Fibroblast of lung (primary cell): ENCODE measurements around the gene GDF11. TPM values are rescaled to one million over a fixed set of nuclear protein-coding genes. Genes with fewer than 3 reads are reported as not detected.

ENCODE experiments used
- DNase-seq, 2 donors: peaks; one replicate each; pipeline versions ENCODE4 v3.0.0 to v3.0.0-alpha.2; 2010; ENCODE audit warnings: low read depth in 2 of 2
- H2AFZ ChIP-seq: 2 replicates; pipeline ENCODE4 v1.5.1; 2012; ENCODE audit warnings: low read length, control low read depth, inconsistent platforms
- H3K27ac ChIP-seq: 2 replicates; pipeline ENCODE4 v1.5.1; 2011; ENCODE audit warnings: low read length, control low read depth; ENCODE audit not compliant: insufficient read depth
- H3K27me3 ChIP-seq: 2 replicates; pipeline ENCODE4 v1.5.1; 2011; ENCODE audit warnings: mild to moderate bottlenecking, low read length; ENCODE audit not compliant: control insufficient read depth, insufficient read depth
- H3K36me3 ChIP-seq: 2 replicates; pipeline ENCODE4 v1.5.1; 2011; ENCODE audit warnings: low read length; ENCODE audit not compliant: control insufficient read depth, insufficient read depth
- H3K4me1 ChIP-seq: 2 replicates; pipeline ENCODE4 v1.5.1; 2011; ENCODE audit warnings: low read length; ENCODE audit not compliant: control insufficient read depth, insufficient read depth; ENCODE audit errors: extremely low read depth
- H3K4me2 ChIP-seq: 2 replicates; pipeline ENCODE4 v1.5.1; 2011; ENCODE audit warnings: low read length, control low read depth; ENCODE audit not compliant: insufficient read depth; ENCODE audit errors: extremely low read depth
- H3K4me3 ChIP-seq, 4 experiments: fragments of 200-600 bp in 1 of 4; sonication (generic) in 1 of 4; replicated peaks in 1 of 4; 2 replicates each; pipeline ENCODE4 v1.5.1; 2011 to 2016; ENCODE audit warnings: low read length in 4 of 4, low read depth in 3 of 4, mild to moderate bottlenecking in 3 of 4, control low read depth in 2 of 4, inconsistent platforms in 1 of 4, mixed read lengths in 1 of 4; ENCODE audit not compliant: insufficient read depth in 1 of 4; ENCODE audit errors: control extremely low read depth in 1 of 4
- H3K79me2 ChIP-seq: 2 replicates; pipeline ENCODE4 v1.5.1; 2012; ENCODE audit warnings: mild to moderate bottlenecking, low read length, inconsistent platforms; ENCODE audit not compliant: control insufficient read depth, insufficient read depth
- H3K9ac ChIP-seq: 2 replicates; pipeline ENCODE4 v1.5.1; 2011; ENCODE audit warnings: mild to moderate bottlenecking, low read length, control low read depth; ENCODE audit not compliant: insufficient read depth
- H3K9me3 ChIP-seq: 2 replicates; pipeline ENCODE4 v1.5.1; 2012; ENCODE audit warnings: low read depth, low read length; ENCODE audit not compliant: control insufficient read depth, insufficient read depth
- H4K20me1 ChIP-seq: 2 replicates; pipeline ENCODE4 v1.5.1; 2011; ENCODE audit warnings: low read length; ENCODE audit not compliant: control insufficient read depth, insufficient read depth; ENCODE audit errors: extremely low read depth
- CTCF ChIP-seq, 2 donors: IDR thresholded peaks in 1 of 2; conservative IDR thresholded peaks in 1 of 2; 1 replicate in 1 of 2; 2 replicates in 1 of 2; pipeline ENCODE4 v1.5.1; 2011 to 2012; ENCODE audit warnings: low read length in 2 of 2, control low read depth in 1 of 2, inconsistent platforms in 1 of 2, low read depth in 1 of 2, mild to moderate bottlenecking in 1 of 2
- EZH2 ChIP-seq: IDR thresholded peaks from 2 replicates; pipeline ENCODE4 v1.5.1; 2012; ENCODE audit warnings: low read length, control low read depth, mild to moderate bottlenecking; ENCODE audit errors: missing control alignments
- polyA plus RNA-seq, 2 donors: library from polyadenylated mRNA; depleted of rRNA in 1 of 2; stranded (reverse) in 1 of 2; unstranded in 1 of 2; fragments of >200 nt; gene quantifications; 2 replicates each; pipeline ENCODE4 v1.2.1, GENCODE V29; 2011 to 2012; ENCODE audit warnings: missing spikeins in 1 of 2
- total RNA-seq: library from RNA; depleted of rRNA; stranded (reverse); fragments of >200 nt; gene quantifications from 2 replicates; pipeline ENCODE4 v1.2.1, GENCODE V29; 2014

GDF11 gene
- total and polyA plus RNA-seq, 2 donors (not counting 1 experiment from before 2014, with no cell fraction given): 4.3 to 9.4 TPM

- H3K36me3 ChIP-seq: peaks cover 6% of the 10 kb centered on the region
- H3K4me1 ChIP-seq: peaks cover 57% of the 10 kb centered on the region
- no peaks in the 10 kb centered on the region for H3K27me3 ChIP-seq
- peak overlapping the region; percentile 51 for H3K4me2 ChIP-seq
- TF ChIP-seq CTCF (conservative IDR thresholded peaks at IDR 0.05 in 1 of 2, IDR thresholded peaks at IDR 0.05 in 1 of 2; ENCODE audit: low read depth in 1 of 2, low read length in 2 of 2): no peak
- TF ChIP-seq EZH2: no peak
- no peak for DNase-seq
- H3K9ac ChIP-seq: peak overlapping the region; percentile 5
- no peak overlapping the region for H3K4me3 ChIP-seq
- H2AFZ ChIP-seq: no peak overlapping the region
- peaks cover 12% of the 10 kb centered on the region for H3K79me2 ChIP-seq
- H3K9me3 ChIP-seq: no peaks in the 10 kb centered on the region
- H4K20me1 ChIP-seq: no peaks in the 10 kb centered on the region
- H3K27ac ChIP-seq: peak overlapping the region; percentile 90
Measured at GRCh38 chr12:55719371-55719770, 23.6 kb upstream of the GDF11 start.

GRCh38 chr12:55720071-55720564 lies 22.8 kb upstream of the GDF11 start, which contains the start of gene RDH5:
TSS of gene RDH5 (plus strand) at chr12:55720393. CDS start at chr12:55721185, 792 bp downstream.
- Histone ChIP-seq H3K4me3 (peak within 1 kb of the TSS; percentile 12 to 43 (median 19)), H3K79me2 (peaks cover 16% of the 10 kb centered on the region), H3K27me3 (no peaks in the 10 kb centered on the region), H3K9me3 (no peaks in the 10 kb centered on the region), H3K9ac (peak within 1 kb of the TSS; percentile 10), H3K36me3 (peaks cover 10% of the 10 kb centered on the region), H3K4me1 (peaks cover 59% of the 10 kb centered on the region), H3K27ac (peak within 1 kb of the TSS; percentile 90), H3K4me2 (peak within 1 kb of the TSS; percentile 80), H4K20me1 (no peaks in the 10 kb centered on the region), H2AFZ (no peak within 1 kb of the TSS)
- peak; percentile 79 to 96 for DNase-seq
- no peak for TF ChIP-seq EZH2
- no peak for TF ChIP-seq CTCF (conservative IDR thresholded peaks at IDR 0.05 in 1 of 2, IDR thresholded peaks at IDR 0.05 in 1 of 2; ENCODE audit: low read depth in 1 of 2, low read length in 2 of 2)

GRCh38 chr12:55720894-55721444 lies 22.0 kb upstream of the GDF11 start:
- no peaks in the 10 kb centered on the region for H4K20me1 ChIP-seq
- H3K79me2 ChIP-seq: peaks cover 24% of the 10 kb centered on the region
- H2AFZ ChIP-seq: no peak overlapping the region
- no peak for TF ChIP-seq EZH2
- TF ChIP-seq CTCF (conservative IDR thresholded peaks at IDR 0.05 in 1 of 2, IDR thresholded peaks at IDR 0.05 in 1 of 2; ENCODE audit: low read depth in 1 of 2, low read length in 2 of 2): peak; percentile 40 to 57
- H3K4me2 ChIP-seq: peak overlapping the region; percentile 80
- no peaks in the 10 kb centered on the region for H3K27me3 ChIP-seq
- peaks cover 16% of the 10 kb centered on the region for H3K36me3 ChIP-seq
- H3K9ac ChIP-seq: peak overlapping the region; percentile 10
- DNase-seq: peak; percentile 93 to 95
- peak overlapping the region; percentile 90 for H3K27ac ChIP-seq
- no peaks in the 10 kb centered on the region for H3K9me3 ChIP-seq
- peak overlapping the region in 2 of 4 experiments; percentile 22 to 43 for H3K4me3 ChIP-seq
- H3K4me1 ChIP-seq: peaks cover 58% of the 10 kb centered on the region
